ENCODE results near the gene CACNA2D2. TPM values are rescaled to one million over a fixed set of nuclear protein-coding genes. Genes with fewer than 3 reads are reported as not detected.

The CACNA2D2 gene
- polyA plus RNA-seq (ENCODE audit: insufficient read length in 4 of 4): 10 to 100 TPM; 14.9 to 18.1 (median 15.2) TPM

GRCh38 chr3:50503504-50504342 is at the start of gene CACNA2D2:
Gene CACNA2D2, minus strand, starts transcription at chr3:50503634. Its CDS starts 211 bp downstream, at chr3:50503423.
- DNase-seq (ENCODE audit: low read depth in 4 of 4, low spot score in 3 of 4): no peak

GRCh38 chr3:50552598-50552997 is 49.2 kb upstream of the CACNA2D2 start:
- DNase-seq (ENCODE audit: low read depth in 4 of 4, low spot score in 3 of 4): no peak

- DNase-seq (ENCODE audit: low read depth in 4 of 4, low spot score in 3 of 4): no peak
Observed at GRCh38 chr3:50551681-50552435, 48.4 kb upstream of the CACNA2D2 start.

- DNase-seq (ENCODE audit: low read depth in 4 of 4, low spot score in 3 of 4): no peak
Observed at GRCh38 chr3:50551054-50551659, 47.7 kb upstream of the CACNA2D2 start.

- DNase-seq (ENCODE audit: low read depth in 4 of 4, low spot score in 3 of 4): peak in 1 of 4 donors; percentile 32
Observed at GRCh38 chr3:50550079-50550736, 46.8 kb upstream of the CACNA2D2 start.

GRCh38 chr3:50549226-50549625 is 45.8 kb upstream of the CACNA2D2 start:
- DNase-seq (ENCODE audit: low read depth in 4 of 4, low spot score in 3 of 4): no peak

GRCh38 chr3:50545781-50546180 is 42.3 kb upstream of the CACNA2D2 start:
- no peak for DNase-seq (ENCODE audit: low read depth in 4 of 4, low spot score in 3 of 4)

- DNase-seq (ENCODE audit: low read depth in 4 of 4, low spot score in 3 of 4): peak in 3 of 4 donors; percentile 41 to 73 (median 62)
Observed at GRCh38 chr3:50542177-50543034, 39.0 kb upstream of the CACNA2D2 start.

GRCh38 chr3:50539356-50540286 is 36.2 kb upstream of the CACNA2D2 start:
- no peak for DNase-seq (ENCODE audit: low read depth in 4 of 4, low spot score in 3 of 4)

GRCh38 chr3:50537421-50538129 is 34.1 kb upstream of the CACNA2D2 start:
- no peak for DNase-seq (ENCODE audit: low read depth in 4 of 4, low spot score in 3 of 4)

- DNase-seq (ENCODE audit: low read depth in 4 of 4, low spot score in 3 of 4): no peak
Observed at GRCh38 chr3:50536471-50537180, 33.2 kb upstream of the CACNA2D2 start.

GRCh38 chr3:50534681-50535330 is 31.4 kb upstream of the CACNA2D2 start:
- no peak for DNase-seq (ENCODE audit: low read depth in 4 of 4, low spot score in 3 of 4)

GRCh38 chr3:50533807-50534461 is 30.5 kb upstream of the CACNA2D2 start:
- no peak for DNase-seq (ENCODE audit: low read depth in 4 of 4, low spot score in 3 of 4)

GRCh38 chr3:50533316-50533715 is 29.9 kb upstream of the CACNA2D2 start:
- no peak for DNase-seq (ENCODE audit: low read depth in 4 of 4, low spot score in 3 of 4)

GRCh38 chr3:50532062-50532705 is 28.8 kb upstream of the CACNA2D2 start:
- DNase-seq (ENCODE audit: low read depth in 4 of 4, low spot score in 3 of 4): no peak

GRCh38 chr3:50531201-50531600 is 27.8 kb upstream of the CACNA2D2 start:
- no peak for DNase-seq (ENCODE audit: low read depth in 4 of 4, low spot score in 3 of 4)

All from right renal pelvis (tissue), 4 donors.